HG02840 (cell line): ENCODE results near the gene PHF2.

Experiments used
- ATAC-seq: cut with Tn5 transposase; IDR thresholded peaks from one replicate; pipeline ENCODE4 v1.9.1; 2021; ENCODE audit warnings: mild to moderate bottlenecking, moderate library complexity, moderate number of reproducible peaks; ENCODE audit not compliant: unreplicated experiment, low FRiP score

PHF2 gene

DNA sequence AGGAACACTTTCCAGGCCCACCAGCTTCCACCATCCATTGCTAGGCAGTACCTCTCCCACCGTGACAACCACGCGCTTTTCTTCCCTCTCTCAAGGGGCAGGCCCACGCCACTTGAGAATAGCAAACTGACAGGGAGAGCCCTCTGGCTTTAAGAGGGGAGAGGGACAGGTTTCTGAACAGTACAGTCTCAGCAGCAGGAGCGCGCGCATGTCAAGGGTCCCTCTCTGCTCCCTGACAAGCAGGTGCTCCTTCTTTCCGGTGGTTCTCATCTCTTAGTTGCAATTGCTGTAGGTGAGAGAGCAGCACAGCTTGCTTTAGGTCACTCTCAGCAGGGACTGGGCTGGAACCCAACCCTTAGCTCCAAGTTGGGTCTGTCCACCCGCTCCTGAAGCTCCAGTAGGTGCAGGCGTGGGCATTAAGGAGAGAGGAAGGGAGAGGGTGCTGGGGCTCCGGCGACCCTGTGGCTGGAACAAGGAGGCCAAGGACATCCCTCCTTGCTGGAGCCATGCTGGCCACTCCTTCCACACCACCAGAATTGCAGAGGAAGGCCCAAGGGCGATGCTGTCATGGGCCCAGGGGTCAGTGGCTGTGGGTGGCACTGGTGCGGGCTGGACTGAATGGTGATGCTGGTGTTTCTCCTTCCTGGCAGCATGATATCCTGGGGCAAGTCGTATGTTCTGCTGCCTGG lies 9.0 kb upstream of the PHF2 start:
- no peak for ATAC-seq

DNA sequence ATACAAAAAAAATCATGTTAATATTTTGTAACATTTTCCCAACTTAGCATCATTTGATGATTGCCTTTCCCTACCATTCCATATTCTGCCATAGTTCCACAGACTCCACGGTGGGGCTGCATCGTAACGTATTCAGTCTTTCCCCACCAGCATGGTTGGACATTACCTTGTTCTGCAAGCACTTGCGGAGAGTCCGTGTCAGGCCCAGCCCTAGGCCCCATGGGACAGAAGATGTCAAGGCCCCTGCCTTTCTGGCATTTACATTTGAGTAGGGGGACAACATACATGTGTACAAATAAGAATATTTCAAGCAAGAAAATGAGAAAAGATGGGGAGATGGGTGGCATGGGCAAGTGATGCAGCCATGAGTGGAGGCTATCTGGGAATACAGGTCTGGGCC lies 8.2 kb upstream of the PHF2 start:
- ATAC-seq, result no peak

DNA sequence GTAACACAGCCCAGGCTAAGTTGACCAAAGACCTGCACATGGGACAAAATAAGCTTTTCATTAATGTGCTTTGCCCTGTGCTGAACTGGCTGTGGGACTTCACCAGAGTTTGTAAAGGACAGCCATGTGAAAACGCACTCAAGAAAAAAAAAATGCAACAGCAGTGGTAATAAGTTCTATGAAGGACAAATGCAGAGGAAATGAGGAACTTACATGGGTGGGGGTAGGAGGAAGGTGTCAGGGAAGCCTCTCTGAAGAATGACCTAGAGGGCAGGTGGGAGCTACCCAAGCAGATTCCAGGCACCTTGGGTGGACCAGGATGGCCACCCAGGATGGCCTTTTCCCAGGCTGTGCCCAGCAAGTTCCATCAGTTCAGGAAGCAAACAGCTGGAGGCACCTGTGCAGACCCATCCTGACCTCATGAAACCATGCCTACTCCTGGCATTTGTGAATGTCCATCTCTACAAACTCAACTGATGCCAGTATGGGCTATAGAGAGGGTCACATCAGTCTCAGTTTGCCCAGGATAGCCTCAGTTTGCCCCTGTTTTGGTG lies 6.7 kb upstream of the PHF2 start:
- no peak for ATAC-seq

GRCh38 chr9:93572221-93572620 lies 4.2 kb upstream of the PHF2 start:
- no peak for ATAC-seq

DNA sequence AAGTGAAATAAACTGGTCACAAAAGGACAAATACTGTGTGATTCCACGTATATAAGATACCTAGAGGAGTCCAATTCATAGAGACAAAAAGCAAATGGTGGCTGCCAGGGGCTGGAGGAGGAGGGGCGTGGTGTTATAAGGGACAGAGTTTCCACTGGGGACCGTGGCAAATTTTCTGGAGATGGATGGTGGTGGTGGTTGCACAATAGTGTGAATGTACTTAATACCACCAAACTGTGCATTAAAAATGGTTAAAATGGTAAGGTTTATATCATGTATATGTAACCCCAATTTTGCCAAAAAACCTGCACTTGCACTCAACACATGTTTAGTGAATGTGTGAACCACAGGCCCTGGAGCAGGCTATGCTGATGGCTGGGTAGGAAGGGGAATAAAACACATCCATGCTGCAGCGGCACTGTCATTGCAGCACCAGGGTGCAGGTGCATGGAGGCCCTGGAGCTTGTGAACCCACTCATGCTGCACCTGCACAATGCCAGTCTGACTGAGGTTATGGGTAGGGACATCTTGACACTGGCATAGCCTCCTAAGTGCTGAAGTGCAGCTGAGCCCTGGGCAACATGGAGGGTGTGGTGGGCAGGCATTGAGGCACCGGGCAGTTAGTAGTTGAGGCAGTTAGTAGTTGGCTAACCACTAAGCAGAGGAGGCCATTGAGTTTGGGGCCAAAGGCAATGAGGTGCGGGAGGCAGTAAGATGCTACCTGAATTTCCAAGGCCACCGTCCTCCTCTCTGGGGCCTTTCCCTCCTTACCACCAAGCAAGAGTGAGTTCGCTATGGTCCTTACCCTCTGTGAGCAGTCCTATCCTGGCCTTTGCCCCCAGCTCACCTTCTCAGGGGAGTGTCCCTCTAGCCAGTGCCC lies 3.5 kb upstream of the PHF2 start:
- ATAC-seq, result no peak

DNA sequence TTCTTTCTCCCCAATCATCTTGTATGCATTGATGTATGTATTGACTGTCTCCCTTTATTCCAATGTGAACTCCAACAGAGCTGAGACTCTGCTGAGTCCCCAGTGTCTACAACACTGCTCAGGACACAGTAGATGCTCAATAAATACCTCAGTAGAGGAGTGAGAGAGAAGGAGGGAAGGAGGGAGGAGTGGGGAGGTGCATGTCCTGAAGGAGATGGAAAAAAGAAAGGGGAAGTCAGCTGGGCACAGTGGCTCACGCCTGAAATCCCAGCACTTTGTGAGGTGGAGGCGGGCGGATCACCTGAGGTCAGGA lies 2.9 kb upstream of the PHF2 start:
- no peak for ATAC-seq

DNA sequence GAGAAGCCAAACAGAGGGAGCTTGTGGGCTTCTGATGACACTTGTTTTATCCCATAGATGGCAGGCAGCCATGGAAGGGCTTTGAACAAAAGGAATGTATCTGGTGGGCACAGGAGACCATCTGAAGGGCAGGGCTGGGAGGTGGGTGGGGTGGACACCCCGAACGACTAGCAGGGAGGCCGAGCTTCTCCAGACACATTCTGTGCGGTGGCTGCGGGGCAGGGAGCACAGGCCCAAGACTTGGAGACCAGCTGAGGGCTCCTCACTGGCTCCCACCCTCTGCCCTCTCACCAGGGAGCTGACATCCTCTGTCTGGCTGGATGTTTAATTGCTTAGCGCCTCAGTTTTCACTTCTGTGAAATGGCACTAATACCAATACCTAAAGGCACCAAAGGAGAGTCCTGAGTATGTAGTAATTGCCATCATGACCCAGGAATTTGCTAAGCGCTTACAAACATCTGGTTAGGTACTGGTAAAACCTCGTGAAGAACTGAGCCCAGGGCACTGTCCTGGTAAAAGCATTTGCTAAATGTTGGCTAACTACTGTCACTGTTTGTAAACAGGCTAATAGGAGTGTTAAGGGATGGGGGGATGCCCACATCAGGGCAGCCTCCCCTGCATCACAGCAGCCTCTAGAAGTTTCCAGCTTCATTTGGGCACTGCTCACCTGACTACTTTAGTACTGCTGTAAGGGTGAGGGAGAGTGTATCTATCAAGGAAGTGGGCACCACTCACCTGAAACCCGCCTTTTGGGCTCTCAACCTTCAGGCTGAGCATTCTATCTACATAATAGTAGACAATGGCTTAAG lies 2.1 kb upstream of the PHF2 start:
- no peak for ATAC-seq

DNA sequence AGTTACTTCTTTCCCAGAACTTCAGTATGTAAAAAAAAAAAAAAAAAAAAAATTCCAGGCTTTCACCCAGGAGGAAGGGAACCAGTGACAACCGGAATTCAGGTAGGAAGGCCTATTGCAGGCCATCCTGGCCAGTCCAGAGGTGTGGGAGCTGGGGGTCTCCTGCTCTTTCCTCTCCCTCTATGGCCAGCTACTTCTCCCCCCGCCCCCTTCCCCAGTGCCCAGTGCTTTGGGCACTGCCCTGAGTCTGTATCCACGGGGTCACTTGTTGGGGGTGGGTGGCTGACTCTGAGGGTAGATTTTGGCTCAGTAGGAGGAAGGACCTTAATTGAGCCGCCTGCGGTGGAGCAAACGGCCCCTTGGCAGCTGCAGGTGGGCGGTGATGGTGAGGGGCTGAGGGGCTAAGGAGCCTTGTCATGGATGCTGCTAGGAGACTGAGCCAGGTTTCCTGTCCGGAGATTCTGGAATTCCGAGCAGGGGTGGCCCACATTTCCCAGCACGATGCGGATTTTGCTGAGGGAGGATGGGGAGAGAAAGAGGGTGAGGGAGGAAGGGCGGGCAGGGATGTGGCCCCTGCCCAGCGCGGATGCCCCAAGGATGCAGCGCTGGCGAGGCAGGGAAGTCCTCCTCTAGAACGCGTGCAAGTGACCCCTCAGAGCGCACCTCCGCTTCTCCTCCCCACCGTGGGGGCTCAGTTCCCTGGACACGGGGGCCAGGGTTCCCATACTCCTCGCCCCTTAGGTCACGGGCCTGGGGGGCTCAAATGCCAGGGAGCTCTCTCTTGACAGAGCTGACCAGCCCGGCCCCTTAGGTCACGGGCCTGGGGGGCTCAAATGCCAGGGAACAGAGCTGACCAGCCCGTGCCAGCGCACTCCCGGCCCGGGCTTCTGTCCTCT lies 1.2 kb upstream of the PHF2 start:
- ATAC-seq, result no peak

DNA sequence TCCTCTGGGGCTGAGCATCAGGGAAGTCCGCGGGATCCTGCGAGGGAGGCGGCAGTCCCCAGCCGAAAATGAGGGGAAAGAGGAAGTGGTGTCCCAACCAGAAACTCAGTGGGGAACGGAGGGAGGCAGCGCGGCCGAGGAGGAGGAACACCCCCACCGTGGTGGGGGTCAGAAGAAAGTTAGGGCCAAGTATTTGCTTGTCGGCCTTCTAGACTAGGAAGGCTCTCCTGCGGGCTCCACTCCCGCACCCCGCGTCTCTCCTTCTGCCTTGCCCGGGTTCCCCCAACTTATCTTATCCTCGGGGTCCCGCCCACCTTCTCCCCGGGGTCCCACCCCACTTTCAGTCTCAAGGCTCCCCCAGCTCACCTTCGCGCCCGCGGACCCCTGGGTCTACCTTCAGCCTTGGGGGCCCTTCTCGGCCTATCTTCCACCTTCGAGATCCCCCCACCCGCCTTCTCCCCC lies 557 bp upstream of the PHF2 start:
- peak; percentile 38 for ATAC-seq

GRCh38 chr9:93577078-93577974 lies 942 bp downstream of the PHF2 start:
- no peak for ATAC-seq

GRCh38 chr9:93577975-93578682 lies 1.7 kb downstream of the PHF2 start:
- ATAC-seq, result no peak

DNA sequence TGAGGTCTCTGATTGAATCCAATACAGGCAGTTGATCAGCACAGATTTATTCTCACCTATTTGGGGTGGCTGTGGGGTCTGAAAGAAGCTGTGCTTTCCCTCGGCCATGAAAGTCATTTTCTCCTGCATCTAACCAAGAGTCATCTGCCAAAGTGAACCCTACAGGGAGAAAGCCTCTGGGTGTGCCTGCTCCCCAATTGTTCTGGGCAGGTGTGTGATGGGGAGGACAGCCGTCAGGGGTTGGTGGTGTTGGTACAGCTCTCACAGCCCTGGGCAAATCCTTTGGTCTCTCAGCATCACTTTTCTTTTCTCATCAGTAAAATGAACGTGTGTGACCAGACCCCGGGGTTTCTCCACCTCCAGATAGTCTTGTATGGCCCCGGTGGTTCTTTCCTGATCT lies 2.5 kb downstream of the PHF2 start:
- ATAC-seq, result no peak

- ATAC-seq, result no peak
Measured at GRCh38 chr9:93579711-93580516, 3.5 kb downstream of the PHF2 start.

DNA sequence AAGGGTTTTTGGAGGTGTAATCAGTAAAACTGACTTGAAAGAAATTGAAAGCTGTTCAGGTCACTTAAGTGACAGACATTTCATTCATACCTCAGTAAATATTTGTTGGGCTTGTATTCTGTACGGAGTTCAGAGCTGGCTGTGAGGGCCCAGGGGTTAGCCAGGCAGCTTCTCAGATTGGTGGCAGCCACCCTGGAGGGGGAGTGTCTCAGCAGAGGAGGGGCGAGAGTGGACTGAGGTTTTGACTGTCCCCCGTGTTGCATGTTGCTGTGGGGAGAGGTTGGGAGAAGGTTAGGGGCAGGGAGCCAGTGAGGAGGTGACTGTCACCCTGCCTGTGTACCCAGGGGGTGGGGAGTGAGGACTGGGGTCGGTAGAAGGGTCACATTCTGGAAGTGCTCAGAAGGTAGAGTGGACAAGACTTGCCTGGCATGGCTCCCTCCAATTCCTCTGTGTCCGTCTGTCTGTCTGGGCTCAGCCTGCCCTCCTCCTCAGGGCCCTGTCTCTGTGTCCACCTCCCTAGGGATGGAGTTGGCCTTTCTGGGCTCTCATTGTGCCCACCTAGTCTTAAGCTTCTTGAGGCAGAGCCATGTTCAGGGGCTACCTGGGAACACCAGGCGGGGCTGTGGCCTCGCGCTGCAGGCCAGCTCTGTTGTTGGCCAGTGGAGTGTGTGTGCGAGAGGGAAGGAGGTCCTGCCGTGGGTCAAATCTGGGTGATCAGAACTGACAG lies 4.4 kb downstream of the PHF2 start:
- ATAC-seq, result no peak

GRCh38 chr9:93582115-93582514 lies 5.7 kb downstream of the PHF2 start:
- no peak for ATAC-seq

DNA sequence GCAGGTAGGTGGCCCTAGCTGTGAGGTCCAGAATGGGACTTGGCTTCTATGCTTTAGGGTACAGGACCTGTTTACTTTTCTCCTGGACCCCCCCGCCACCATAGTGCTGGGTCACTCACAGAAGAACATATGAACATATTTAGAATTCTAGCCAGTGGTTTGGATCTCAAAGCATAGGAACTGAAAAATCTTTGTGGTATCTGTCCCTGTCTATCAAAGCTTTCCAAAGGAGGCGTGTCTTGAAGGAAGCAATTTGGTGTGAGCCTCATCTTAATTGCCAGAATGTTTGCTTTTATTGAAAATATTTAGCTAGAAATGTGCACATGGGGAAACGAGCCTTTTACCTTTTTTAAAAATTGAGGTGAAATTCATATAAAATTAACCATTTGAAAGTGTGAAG lies 6.2 kb downstream of the PHF2 start:
- ATAC-seq, result no peak

GRCh38 chr9:93585259-93585658 lies 8.9 kb downstream of the PHF2 start:
- ATAC-seq, result no peak
